Activated T-helper 1 cell treated with anti-CD3 and anti-CD28 coated beads, Interleukin-12 subunit alpha, Interleukin-12 subunit beta, Interleukin-2, Interleukin-4 antibody, amounts not matched to agents 30 ng/mL and 10 ng/mL and 1 ng/mL, durations not matched to agents 14 hours and 24 hours and 36 hours (primary cell): ENCODE data around the gene RPL22. TPM values are rescaled to one million over a fixed set of nuclear protein-coding genes. Genes with fewer than 3 reads are reported as not detected.
A peak's percentile ranks its signal among the peaks of the same experiment; 100 is the strongest.
"Not testable (repeated sequence)": the region's sequence is repeated elsewhere in the genome, so short reads cannot be mapped to it uniquely, and the experiment has no call there.

Experiments
- DNase-seq: peaks from one replicate; pipeline ENCODE4 v3.0.0; 2021; ENCODE audit warnings: low spot score
- H3K27ac Mint-ChIP-seq: one replicate; pipeline ENCODE4 v1.8.0; 2021; ENCODE audit warnings: mild to moderate bottlenecking, mixed read lengths
- H3K27me3 Mint-ChIP-seq: one replicate; pipeline ENCODE4 v1.8.0; 2022; ENCODE audit warnings: mild to moderate bottlenecking, moderate library complexity, mixed read lengths; ENCODE audit not compliant: insufficient read depth
- H3K36me3 Mint-ChIP-seq: one replicate; pipeline ENCODE4 v1.8.0; 2021; ENCODE audit warnings: low read depth, mixed read lengths
- H3K4me1 Mint-ChIP-seq: one replicate; pipeline ENCODE4 v1.8.0; 2021; ENCODE audit warnings: low read depth, mixed read lengths
- H3K4me3 Mint-ChIP-seq: one replicate; pipeline ENCODE4 v1.8.0; 2021; ENCODE audit warnings: mild to moderate bottlenecking, moderate library complexity, mixed read lengths
- H3K9me3 Mint-ChIP-seq: one replicate; pipeline ENCODE4 v1.8.0; 2021; ENCODE audit warnings: mixed read lengths
- intact Hi-C: fragments of 100-400 bp; cut with micrococcal nuclease; formaldehyde crosslinking; loops from one replicate; pipeline ENCODE4 v1.15.1; 2024
- total RNA-seq: library from RNA; stranded (reverse); gene quantifications from 2 replicates; pipeline ENCODE4 v1.2.3, GENCODE V29; 2022

The RPL22 gene
- total RNA-seq, 1 donor from 2014 or later = 457 TPM

DNA sequence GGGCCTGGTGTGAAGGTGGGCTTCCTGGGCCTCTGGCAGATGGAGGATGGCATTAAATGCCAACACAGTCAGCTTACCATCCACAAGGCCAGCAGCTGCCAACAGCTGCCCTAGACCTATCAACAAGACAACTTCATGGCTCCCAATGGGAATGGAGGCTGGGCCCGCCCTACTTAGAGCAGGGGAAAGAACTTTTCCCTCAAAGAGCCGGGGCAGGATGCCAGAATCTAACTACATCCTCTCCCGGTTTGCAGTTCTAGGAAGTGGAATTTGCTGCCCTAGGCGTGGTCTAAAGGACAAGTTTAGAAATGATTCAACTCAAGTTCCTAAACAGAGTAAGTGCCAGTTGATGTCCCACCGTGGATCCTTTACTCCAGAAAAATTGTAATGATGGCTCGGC lies 23.2 kb upstream of the RPL22 start:
- intact Hi-C loops = no loop called here
- no peak overlapping the region for H3K27ac Mint-ChIP-seq
- H3K36me3 Mint-ChIP-seq = peaks cover 47% of the 10 kb centered on the region
- no peaks in the 10 kb centered on the region for H3K9me3 Mint-ChIP-seq
- H3K27me3 Mint-ChIP-seq = no peaks in the 10 kb centered on the region
- no peak for DNase-seq
- H3K4me3 Mint-ChIP-seq = no peak overlapping the region
- no peaks in the 10 kb centered on the region for H3K4me1 Mint-ChIP-seq

DNA sequence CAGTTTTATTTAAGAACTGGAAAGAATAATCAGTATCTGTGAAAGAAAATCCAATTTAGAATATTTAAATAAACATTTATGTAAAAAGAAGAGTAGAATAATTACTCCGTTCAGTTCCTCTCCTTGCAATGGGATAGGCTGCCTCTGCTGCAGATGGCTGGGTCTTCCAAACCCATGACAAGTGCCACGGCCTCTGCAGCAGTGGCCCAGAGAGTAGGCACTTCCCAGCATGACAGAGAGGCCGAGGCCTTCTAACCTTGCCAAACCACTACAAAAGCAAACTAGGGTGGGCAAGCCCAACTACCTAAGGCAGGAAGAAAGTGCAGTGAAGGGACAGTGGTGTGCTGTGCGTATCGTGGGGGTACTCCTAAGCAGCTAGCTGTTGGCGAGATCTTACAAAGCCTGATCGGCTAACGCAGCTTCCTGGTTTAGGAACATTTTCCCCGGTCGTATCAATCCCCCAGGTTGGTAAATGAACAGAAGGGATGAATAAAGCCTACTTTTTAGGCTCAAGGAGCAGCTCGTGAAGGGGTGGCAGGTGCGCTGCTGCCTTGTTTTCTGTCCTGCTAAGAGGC lies 21.9 kb upstream of the RPL22 start:
- Mint-ChIP-seq H3K27ac (no peak overlapping the region), H3K9me3 (no peaks in the 10 kb centered on the region), H3K27me3 (no peaks in the 10 kb centered on the region), H3K4me3 (no peak overlapping the region), H3K36me3 (peaks cover 44% of the 10 kb centered on the region), H3K4me1 (no peaks in the 10 kb centered on the region)
- no peak for DNase-seq
- intact Hi-C loops = no loop called here

DNA sequence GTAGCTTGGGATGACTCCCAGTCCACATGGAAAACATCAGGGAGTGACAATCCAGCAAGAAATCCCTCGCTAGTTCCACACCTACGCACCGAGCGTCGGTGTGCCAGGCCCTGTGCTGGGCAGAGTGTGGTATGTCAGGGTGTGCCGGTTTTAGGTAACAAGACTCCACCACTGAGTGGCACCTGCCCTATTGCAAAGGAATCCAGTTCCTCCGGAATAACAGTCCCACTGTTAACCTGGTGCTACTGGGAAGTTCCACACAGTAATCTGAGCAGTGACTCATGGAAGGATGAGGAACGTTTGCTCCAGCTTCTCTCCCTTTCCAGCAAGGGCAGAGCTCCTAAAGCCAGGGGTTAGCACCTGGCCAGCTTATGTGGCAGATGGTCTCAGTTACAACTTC lies 20.8 kb upstream of the RPL22 start:
- Mint-ChIP-seq H3K9me3 (no peaks in the 10 kb centered on the region), H3K27me3 (no peaks in the 10 kb centered on the region), H3K36me3 (peaks cover 42% of the 10 kb centered on the region), H3K27ac (no peak overlapping the region), H3K4me1 (no peaks in the 10 kb centered on the region), H3K4me3 (no peak overlapping the region)
- intact Hi-C loops = no loop called here
- DNase-seq = no peak

DNA sequence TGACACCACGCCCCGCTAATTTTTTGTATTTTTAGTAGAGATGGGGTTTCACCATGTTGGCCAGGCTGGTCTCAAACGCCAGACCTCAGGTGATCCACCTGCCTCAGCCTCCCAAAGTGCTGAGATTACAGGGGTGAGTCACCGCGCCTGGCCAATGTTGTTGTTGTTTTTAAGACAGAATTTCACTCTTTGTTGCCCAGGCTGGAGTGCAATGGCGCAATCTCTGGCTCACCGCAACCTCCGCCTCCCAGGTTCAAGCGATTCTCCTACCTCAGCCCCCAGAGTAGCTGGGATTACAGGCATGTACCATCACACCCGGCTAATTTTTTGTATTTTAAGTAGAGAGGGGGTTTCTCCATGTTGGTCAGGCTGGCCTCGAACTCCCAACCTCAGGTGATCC lies 20.2 kb upstream of the RPL22 start:
- H3K36me3 Mint-ChIP-seq = peaks cover 39% of the 10 kb centered on the region
- H3K27me3 Mint-ChIP-seq, intact Hi-C loops, H3K9me3 Mint-ChIP-seq, DNase-seq, H3K27ac Mint-ChIP-seq, H3K4me1 Mint-ChIP-seq, H3K4me3 Mint-ChIP-seq: not testable (repeated sequence)

DNA sequence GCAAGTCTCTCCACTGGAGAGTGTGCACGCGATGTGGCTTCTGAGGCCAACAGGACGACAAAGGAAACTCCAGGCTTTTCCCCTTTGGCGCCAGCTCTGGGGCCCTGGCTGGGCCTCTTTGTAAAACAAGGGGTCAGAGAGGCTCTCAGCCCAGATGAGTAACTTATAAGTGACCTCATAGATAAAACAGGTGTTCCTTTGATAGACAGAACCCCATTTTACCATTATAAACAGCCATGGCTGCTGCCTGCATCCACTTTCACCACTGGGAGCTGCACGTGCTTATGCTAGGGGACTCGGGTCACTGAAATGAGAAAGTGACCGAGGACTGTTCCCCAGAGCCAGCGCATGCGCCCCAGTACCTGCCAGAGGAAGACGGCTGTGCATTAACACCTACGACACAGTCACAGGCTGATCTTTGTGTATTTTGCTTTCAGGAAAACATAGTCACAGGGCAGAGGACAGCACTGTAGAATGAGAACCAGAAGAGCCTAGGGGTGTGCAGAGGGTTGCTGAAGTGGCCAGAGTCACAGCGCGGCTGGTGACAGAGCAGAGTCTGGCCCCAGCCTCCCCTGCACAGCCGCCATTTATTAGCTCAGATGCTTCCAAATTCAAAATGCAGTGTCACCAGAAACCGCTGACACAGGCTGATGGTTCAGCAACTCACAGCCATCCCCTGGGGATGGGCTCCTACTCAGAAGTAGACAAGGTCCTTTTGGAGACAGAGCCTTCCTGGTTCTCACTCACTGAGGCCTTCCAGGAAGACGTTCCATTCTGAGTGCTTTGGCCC lies 19.2 kb upstream of the RPL22 start:
- Mint-ChIP-seq H3K36me3 (peaks cover 32% of the 10 kb centered on the region), H3K9me3 (no peaks in the 10 kb centered on the region), H3K4me3 (no peak overlapping the region), H3K4me1 (no peaks in the 10 kb centered on the region), H3K27ac (no peak overlapping the region), H3K27me3 (no peaks in the 10 kb centered on the region)
- intact Hi-C loops = no loop called here
- DNase-seq = no peak

DNA sequence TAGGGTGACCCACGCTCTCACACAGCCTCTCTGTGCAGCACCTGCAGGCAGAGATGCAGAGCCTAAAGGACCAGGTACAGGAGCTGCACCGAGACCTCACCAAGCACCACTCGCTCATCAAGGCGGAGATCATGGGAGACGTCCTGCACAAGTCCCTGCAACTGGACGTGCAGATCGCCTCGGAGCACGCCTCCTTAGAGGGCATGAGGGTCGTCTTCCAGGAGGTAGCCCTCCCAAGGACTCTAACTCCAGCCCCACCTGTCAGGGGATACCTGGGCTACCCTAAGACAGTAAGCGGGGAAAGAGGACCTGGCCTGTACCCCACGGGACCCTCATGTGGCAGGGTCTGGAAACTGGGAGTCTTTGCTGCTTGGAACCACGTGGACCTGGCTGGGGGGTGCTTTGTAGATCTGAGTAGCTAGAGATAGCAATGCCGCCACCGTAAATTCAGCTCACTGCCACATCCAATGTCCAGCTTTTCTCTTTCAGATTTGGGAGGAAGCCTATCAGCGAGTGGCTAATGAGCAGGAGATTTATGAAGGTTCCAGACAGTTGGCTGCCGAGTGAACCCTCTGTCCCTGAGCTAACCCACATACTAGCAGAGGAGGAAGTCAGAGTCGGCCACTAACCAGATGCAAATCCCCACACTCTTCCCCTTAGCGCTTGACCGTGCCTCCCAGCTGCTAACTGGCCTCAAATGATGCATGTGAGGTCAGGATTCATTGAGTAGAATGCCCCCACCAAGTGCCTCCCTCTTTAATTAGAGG lies 13.0 kb upstream of the RPL22 start:
- DNase-seq = no peak
- Mint-ChIP-seq H3K4me1 (peaks cover 5% of the 10 kb centered on the region), H3K4me3 (no peak overlapping the region), H3K27ac (no peak overlapping the region), H3K27me3 (no peaks in the 10 kb centered on the region), H3K9me3 (no peaks in the 10 kb centered on the region), H3K36me3 (peaks cover 34% of the 10 kb centered on the region)
- intact Hi-C loops = no loop called here

DNA sequence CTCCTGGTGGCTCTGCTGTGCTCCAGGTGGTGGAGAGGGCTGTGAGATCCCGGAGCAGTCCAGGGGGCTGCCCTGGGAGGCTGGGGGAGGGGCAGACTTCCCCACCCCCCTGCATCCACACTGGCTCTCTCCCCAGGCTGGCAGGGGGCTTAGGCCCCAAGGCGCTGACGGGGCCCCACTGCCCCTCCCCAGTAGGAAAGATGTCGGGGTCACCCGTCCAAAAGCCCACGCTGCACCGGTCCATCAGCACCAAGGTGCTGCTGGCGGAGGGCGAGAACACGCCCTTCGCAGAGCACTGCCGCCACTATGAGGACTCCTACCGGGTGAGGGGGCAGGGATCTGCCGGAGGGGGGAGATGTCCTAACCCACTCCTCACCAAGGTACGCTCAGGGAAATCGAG lies 12.3 kb upstream of the RPL22 start:
- Mint-ChIP-seq H3K36me3 (peaks cover 29% of the 10 kb centered on the region), H3K27ac (no peak overlapping the region), H3K4me3 (no peak overlapping the region), H3K4me1 (peaks cover 8% of the 10 kb centered on the region), H3K9me3 (no peaks in the 10 kb centered on the region), H3K27me3 (peaks cover 2% of the 10 kb centered on the region)
- intact Hi-C loops = no loop called here
- no peak for DNase-seq

DNA sequence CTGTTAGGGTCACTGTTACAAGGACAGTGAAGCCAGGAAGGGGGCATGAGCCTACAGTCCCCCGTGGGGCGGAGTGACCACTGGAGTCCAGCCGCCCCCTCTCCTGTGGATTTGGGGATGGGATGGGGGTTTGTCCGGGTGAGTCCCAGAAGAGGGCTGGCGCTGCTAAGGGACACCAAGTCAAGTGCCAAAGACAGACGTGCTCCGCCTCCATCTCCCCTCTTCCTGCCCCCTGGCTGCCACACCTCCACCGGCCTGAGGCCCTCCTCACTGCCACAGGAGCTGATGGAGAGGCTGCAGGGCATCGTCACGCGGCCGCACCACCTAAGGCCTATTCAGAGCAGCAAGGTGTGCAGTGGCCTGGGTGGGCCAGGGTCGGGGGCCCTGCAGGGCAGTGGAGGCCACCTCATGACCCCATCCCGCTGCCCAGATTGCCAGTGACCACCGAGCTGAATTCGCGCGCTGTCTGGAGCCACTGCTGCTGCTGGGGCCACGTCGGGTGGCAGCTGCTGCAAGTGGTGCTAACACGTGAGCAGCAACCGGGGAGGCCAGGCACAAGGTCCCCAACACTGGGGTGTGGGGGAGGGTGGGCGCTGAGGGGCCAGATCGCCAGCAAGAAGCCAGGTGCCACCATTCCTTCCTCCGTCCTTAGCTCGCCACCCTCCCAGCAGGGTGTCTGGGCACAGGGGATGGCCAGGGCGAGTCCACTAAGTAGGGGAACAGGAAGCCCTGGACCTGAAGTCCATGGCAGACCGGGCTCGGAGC lies 11.4 kb upstream of the RPL22 start:
- H3K36me3 Mint-ChIP-seq = peaks cover 25% of the 10 kb centered on the region
- intact Hi-C loops = no loop called here
- H3K4me3 Mint-ChIP-seq = no peak overlapping the region
- H3K4me1 Mint-ChIP-seq = peaks cover 10% of the 10 kb centered on the region
- no peaks in the 10 kb centered on the region for H3K9me3 Mint-ChIP-seq
- H3K27ac Mint-ChIP-seq = no peak overlapping the region
- H3K27me3 Mint-ChIP-seq = peaks cover 2% of the 10 kb centered on the region
- no peak for DNase-seq

DNA sequence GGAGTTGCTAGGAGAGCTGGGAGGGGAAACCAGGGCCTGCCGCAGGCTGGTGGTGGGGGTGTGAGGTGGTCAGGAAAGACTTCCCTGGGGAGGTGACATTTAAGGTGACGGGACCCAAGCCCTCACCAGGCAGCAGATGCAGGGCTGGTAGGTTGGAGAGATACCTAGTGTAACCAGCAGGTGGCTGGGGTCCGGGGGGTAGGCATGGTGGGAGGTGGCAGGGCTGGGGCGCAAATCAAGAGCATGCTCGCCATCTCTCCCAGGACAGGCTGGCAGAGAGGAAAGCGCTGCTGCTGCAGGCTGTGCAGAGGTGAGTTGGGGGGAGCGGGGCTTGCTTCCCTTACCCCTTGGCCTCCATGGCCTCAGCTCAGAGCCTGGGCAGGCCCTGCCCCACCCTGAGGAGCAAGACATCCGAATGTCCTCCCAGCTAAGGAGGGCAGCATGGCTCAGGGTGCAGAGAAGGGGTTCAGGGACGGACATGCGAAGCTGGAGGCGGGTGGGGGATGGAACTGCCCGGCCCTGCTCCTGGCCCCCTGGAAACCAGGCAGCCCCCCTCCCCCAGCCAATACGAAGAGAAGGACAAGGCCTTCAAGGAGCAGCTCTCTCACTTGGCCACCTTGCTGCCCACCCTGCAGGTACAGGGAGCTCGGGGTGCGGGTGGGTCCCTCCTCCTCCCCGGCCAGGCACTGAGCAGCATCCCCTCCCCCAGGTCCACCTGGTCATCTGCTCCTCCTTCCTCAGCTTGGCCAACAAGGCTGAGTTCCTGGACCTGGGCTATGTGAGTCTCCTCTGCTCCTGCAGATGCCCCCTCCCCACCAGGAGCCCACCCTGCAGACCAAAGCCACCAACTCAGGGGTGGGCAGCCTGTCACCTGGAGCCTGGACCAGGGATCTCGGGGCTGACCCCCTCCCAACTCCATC lies 10.5 kb upstream of the RPL22 start:
- Mint-ChIP-seq H3K27me3 (peaks cover 2% of the 10 kb centered on the region), H3K36me3 (peaks cover 20% of the 10 kb centered on the region), H3K4me3 (peak overlapping the region; percentile 15), H3K27ac (peak overlapping the region; percentile 64), H3K9me3 (no peaks in the 10 kb centered on the region), H3K4me1 (peaks cover 10% of the 10 kb centered on the region)
- no peak for DNase-seq
- intact Hi-C loops = loop anchor here (1.0 kb wide), 1 partner anchor 11 kb away; the partner anchor contains the start of gene RPL22

DNA sequence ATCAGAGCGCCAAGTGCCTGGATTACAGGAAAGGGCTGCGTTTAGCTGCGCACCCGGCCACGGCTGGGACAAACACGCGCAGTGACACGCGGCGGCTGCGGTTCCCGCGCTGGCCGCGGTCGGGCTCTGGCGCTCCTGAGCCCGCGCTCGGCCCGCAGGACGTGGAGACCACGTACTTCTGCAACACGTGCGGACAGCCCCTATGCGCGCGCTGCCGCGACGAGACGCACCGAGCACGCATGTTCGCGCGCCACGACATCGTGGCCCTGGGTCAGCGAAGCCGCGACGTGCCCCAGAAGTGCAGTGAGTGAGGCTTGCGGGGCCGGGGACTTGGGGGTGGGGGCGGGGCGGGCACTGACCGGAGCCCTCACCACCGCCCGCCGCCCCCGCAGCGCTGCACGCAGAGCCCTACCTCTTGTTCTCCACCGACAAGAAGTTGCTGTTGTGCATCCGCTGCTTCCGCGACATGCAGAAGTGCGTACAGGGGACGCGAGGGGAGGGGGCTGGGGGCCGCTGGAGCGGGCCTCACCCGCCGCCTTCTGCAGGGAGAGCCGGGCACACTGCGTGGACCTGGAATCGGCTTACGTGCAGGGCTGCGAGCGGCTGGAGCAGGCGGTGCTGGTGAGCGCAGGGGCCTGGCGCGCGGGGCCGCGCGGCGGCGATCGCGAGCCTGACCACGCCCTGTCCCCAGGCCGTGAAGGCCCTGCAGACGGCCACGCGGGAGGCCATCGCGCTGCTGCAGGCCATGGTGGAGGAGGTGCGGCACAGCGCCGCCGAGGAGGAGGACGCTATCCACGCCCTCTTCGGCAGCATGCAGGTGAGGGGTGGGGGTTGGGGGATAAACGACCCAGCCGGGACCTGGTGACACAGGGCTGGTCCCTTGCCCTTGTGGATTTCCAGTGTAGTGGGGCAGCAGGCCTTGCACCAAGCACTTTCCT lies 9.6 kb upstream of the RPL22 start:
- peaks cover 19% of the 10 kb centered on the region for H3K36me3 Mint-ChIP-seq
- no peaks in the 10 kb centered on the region for H3K9me3 Mint-ChIP-seq
- intact Hi-C loops = loop anchor here (1.0 kb wide), 1 partner anchor 10 kb away; the partner anchor contains the start of gene RPL22
- peak overlapping the region; percentile 64 for H3K27ac Mint-ChIP-seq
- peaks cover 14% of the 10 kb centered on the region for H3K4me1 Mint-ChIP-seq
- peaks cover 2% of the 10 kb centered on the region for H3K27me3 Mint-ChIP-seq
- H3K4me3 Mint-ChIP-seq = peak overlapping the region; percentile 84
- DNase-seq = no peak

DNA sequence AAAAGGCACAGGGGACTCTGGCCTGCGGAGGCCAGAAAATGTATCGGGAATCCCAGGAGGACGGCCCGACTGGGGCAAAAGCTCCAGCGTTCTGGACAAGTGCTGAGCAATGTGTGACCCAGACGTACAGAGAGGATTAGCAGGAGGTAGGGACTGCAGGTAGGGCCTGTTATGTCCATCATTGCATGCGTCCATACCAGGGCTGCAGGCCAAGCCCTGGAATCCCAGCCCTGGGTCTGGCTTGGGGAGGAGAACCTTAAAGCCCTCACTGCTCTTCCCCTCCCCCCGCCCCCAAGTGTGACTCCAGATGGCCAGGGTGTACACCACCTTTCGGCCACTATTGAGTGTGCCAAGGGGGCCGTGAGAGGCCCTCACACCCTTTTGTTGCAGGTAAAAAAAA lies 8.5 kb upstream of the RPL22 start:
- intact Hi-C loops = loop anchor here (2.0 kb wide), 1 partner anchor 395 kb away; the partner anchor contains the start of gene KLHL21
- Mint-ChIP-seq H3K4me1 (peaks cover 14% of the 10 kb centered on the region), H3K9me3 (no peaks in the 10 kb centered on the region), H3K36me3 (peaks cover 19% of the 10 kb centered on the region), H3K4me3 (peak overlapping the region; percentile 84), H3K27me3 (peaks cover 2% of the 10 kb centered on the region), H3K27ac (no peak overlapping the region)
- DNase-seq = no peak
